ENCODE results near the gene UBE3C.

The UBE3C gene

GRCh38 chr7:157132796-157133195 lies 5.9 kb upstream of the UBE3C start:
- Histone ChIP-seq H3K27me3 (ENCODE audit: control insufficient read depth, insufficient read depth, low read length) (no peaks in the 10 kb centered on the region), H3K27ac (ENCODE audit: low read depth, low read length) (no peak overlapping the region), H3K9me3 (ENCODE audit: control insufficient read depth, insufficient read depth, low read length) (no peaks in the 10 kb centered on the region), H3K4me3 (ENCODE audit: low read depth, low read length) (no peak overlapping the region), H3K9ac (ENCODE audit: low read depth, low read length) (no peak overlapping the region), H3K36me3 (ENCODE audit: control insufficient read depth, insufficient read depth, low read length) (no peaks in the 10 kb centered on the region), H3K4me1 (ENCODE audit: control insufficient read depth, insufficient read depth, low read length) (no peaks in the 10 kb centered on the region)

GRCh38 chr7:157133304-157133703 lies 5.4 kb upstream of the UBE3C start:
- Histone ChIP-seq H3K27me3 (ENCODE audit: control insufficient read depth, insufficient read depth, low read length) (no peaks in the 10 kb centered on the region), H3K27ac (ENCODE audit: low read depth, low read length) (no peak overlapping the region), H3K9ac (ENCODE audit: low read depth, low read length) (no peak overlapping the region), H3K4me3 (ENCODE audit: low read depth, low read length) (no peak overlapping the region), H3K36me3 (ENCODE audit: control insufficient read depth, insufficient read depth, low read length) (no peaks in the 10 kb centered on the region), H3K4me1 (ENCODE audit: control insufficient read depth, insufficient read depth, low read length) (no peaks in the 10 kb centered on the region), H3K9me3 (ENCODE audit: control insufficient read depth, insufficient read depth, low read length) (no peaks in the 10 kb centered on the region)

GRCh38 chr7:157136372-157136771 lies 2.4 kb upstream of the UBE3C start:
- Histone ChIP-seq H3K9me3 (ENCODE audit: control insufficient read depth, insufficient read depth, low read length) (no peaks in the 10 kb centered on the region), H3K4me3 (ENCODE audit: low read depth, low read length) (no peak overlapping the region), H3K4me1 (ENCODE audit: control insufficient read depth, insufficient read depth, low read length) (peaks cover 11% of the 10 kb centered on the region; the same call in 1 of the 2 replicates), H3K27me3 (ENCODE audit: control insufficient read depth, insufficient read depth, low read length) (no peaks in the 10 kb centered on the region), H3K9ac (ENCODE audit: low read depth, low read length) (no peak overlapping the region), H3K27ac (ENCODE audit: low read depth, low read length) (no peak overlapping the region), H3K36me3 (ENCODE audit: control insufficient read depth, insufficient read depth, low read length) (peaks cover 13% of the 10 kb centered on the region)

- H3K27me3 ChIP-seq (ENCODE audit: control insufficient read depth, insufficient read depth, low read length), result no peaks in the 10 kb centered on the region
- no peak overlapping the region; the same call in 1 of the 2 replicates for H3K9ac ChIP-seq (ENCODE audit: low read depth, low read length)
- H3K4me1 ChIP-seq (ENCODE audit: control insufficient read depth, insufficient read depth, low read length), result peaks cover 11% of the 10 kb centered on the region; the same call in 1 of the 2 replicates
- H3K4me3 ChIP-seq (ENCODE audit: low read depth, low read length), result peak overlapping the region; percentile 55
- H3K9me3 ChIP-seq (ENCODE audit: control insufficient read depth, insufficient read depth, low read length), result no peaks in the 10 kb centered on the region
- H3K36me3 ChIP-seq (ENCODE audit: control insufficient read depth, insufficient read depth, low read length), result peaks cover 24% of the 10 kb centered on the region
- peak overlapping the region; percentile 65 for H3K27ac ChIP-seq (ENCODE audit: low read depth, low read length)
Observed at GRCh38 chr7:157138101-157138423, 664 bp upstream of the UBE3C start.

- no peaks in the 10 kb centered on the region for H3K27me3 ChIP-seq (ENCODE audit: control insufficient read depth, insufficient read depth, low read length)
- peaks cover 11% of the 10 kb centered on the region; the same call in 1 of the 2 replicates for H3K4me1 ChIP-seq (ENCODE audit: control insufficient read depth, insufficient read depth, low read length)
- peak overlapping the region; percentile 88 for H3K27ac ChIP-seq (ENCODE audit: low read depth, low read length)
- peak overlapping the region; percentile 97 for H3K4me3 ChIP-seq (ENCODE audit: low read depth, low read length)
- H3K9me3 ChIP-seq (ENCODE audit: control insufficient read depth, insufficient read depth, low read length), result no peaks in the 10 kb centered on the region
- peaks cover 29% of the 10 kb centered on the region for H3K36me3 ChIP-seq (ENCODE audit: control insufficient read depth, insufficient read depth, low read length)
- peak overlapping the region; percentile 83 for H3K9ac ChIP-seq (ENCODE audit: low read depth, low read length)
Observed at GRCh38 chr7:157139111-157139809, 534 bp downstream of the UBE3C start.

- Histone ChIP-seq H3K9ac (ENCODE audit: low read depth, low read length) (peak overlapping the region; percentile 83), H3K27ac (ENCODE audit: low read depth, low read length) (peak overlapping the region; percentile 88), H3K4me3 (ENCODE audit: low read depth, low read length) (peak overlapping the region; percentile 97), H3K4me1 (ENCODE audit: control insufficient read depth, insufficient read depth, low read length) (peaks cover 11% of the 10 kb centered on the region; the same call in 1 of the 2 replicates), H3K9me3 (ENCODE audit: control insufficient read depth, insufficient read depth, low read length) (no peaks in the 10 kb centered on the region), H3K27me3 (ENCODE audit: control insufficient read depth, insufficient read depth, low read length) (no peaks in the 10 kb centered on the region), H3K36me3 (ENCODE audit: control insufficient read depth, insufficient read depth, low read length) (peaks cover 33% of the 10 kb centered on the region)
Observed at GRCh38 chr7:157139810-157140510, 1.2 kb downstream of the UBE3C start.

- H3K27me3 ChIP-seq (ENCODE audit: control insufficient read depth, insufficient read depth, low read length), result no peaks in the 10 kb centered on the region
- H3K36me3 ChIP-seq (ENCODE audit: control insufficient read depth, insufficient read depth, low read length), result peaks cover 33% of the 10 kb centered on the region
- H3K4me3 ChIP-seq (ENCODE audit: low read depth, low read length), result peak overlapping the region; percentile 97
- no peaks in the 10 kb centered on the region for H3K9me3 ChIP-seq (ENCODE audit: control insufficient read depth, insufficient read depth, low read length)
- peak overlapping the region; percentile 23; the same call in 1 of the 2 replicates for H3K9ac ChIP-seq (ENCODE audit: low read depth, low read length)
- H3K4me1 ChIP-seq (ENCODE audit: control insufficient read depth, insufficient read depth, low read length), result peaks cover 11% of the 10 kb centered on the region; the same call in 1 of the 2 replicates
- H3K27ac ChIP-seq (ENCODE audit: low read depth, low read length), result no peak overlapping the region
Observed at GRCh38 chr7:157140511-157140905, 1.8 kb downstream of the UBE3C start.

GRCh38 chr7:157141525-157142060 lies 2.9 kb downstream of the UBE3C start:
- H3K27ac ChIP-seq (ENCODE audit: low read depth, low read length), result no peak overlapping the region
- H3K9ac ChIP-seq (ENCODE audit: low read depth, low read length), result no peak overlapping the region
- H3K4me1 ChIP-seq (ENCODE audit: control insufficient read depth, insufficient read depth, low read length), result peaks cover 11% of the 10 kb centered on the region; the same call in 1 of the 2 replicates
- H3K36me3 ChIP-seq (ENCODE audit: control insufficient read depth, insufficient read depth, low read length), result peaks cover 34% of the 10 kb centered on the region
- H3K27me3 ChIP-seq (ENCODE audit: control insufficient read depth, insufficient read depth, low read length), result no peaks in the 10 kb centered on the region
- H3K9me3 ChIP-seq (ENCODE audit: control insufficient read depth, insufficient read depth, low read length), result no peaks in the 10 kb centered on the region
- H3K4me3 ChIP-seq (ENCODE audit: low read depth, low read length), result no peak overlapping the region

GRCh38 chr7:157143788-157144187 lies 5.1 kb downstream of the UBE3C start:
- no peaks in the 10 kb centered on the region for H3K9me3 ChIP-seq (ENCODE audit: control insufficient read depth, insufficient read depth, low read length)
- no peak overlapping the region for H3K4me3 ChIP-seq (ENCODE audit: low read depth, low read length)
- H3K36me3 ChIP-seq (ENCODE audit: control insufficient read depth, insufficient read depth, low read length), result peaks cover 36% of the 10 kb centered on the region
- peaks cover 11% of the 10 kb centered on the region; the same call in 1 of the 2 replicates for H3K4me1 ChIP-seq (ENCODE audit: control insufficient read depth, insufficient read depth, low read length)
- no peak overlapping the region for H3K9ac ChIP-seq (ENCODE audit: low read depth, low read length)
- no peaks in the 10 kb centered on the region for H3K27me3 ChIP-seq (ENCODE audit: control insufficient read depth, insufficient read depth, low read length)
- H3K27ac ChIP-seq (ENCODE audit: low read depth, low read length), result no peak overlapping the region

- H3K27ac ChIP-seq (ENCODE audit: low read depth, low read length), result no peak overlapping the region
- no peak overlapping the region for H3K9ac ChIP-seq (ENCODE audit: low read depth, low read length)
- peaks cover 22% of the 10 kb centered on the region for H3K4me1 ChIP-seq (ENCODE audit: control insufficient read depth, insufficient read depth, low read length)
- no peak overlapping the region for H3K4me3 ChIP-seq (ENCODE audit: low read depth, low read length)
- H3K36me3 ChIP-seq (ENCODE audit: control insufficient read depth, insufficient read depth, low read length), result peaks cover 14% of the 10 kb centered on the region
- H3K9me3 ChIP-seq (ENCODE audit: control insufficient read depth, insufficient read depth, low read length), result no peaks in the 10 kb centered on the region
- no peaks in the 10 kb centered on the region for H3K27me3 ChIP-seq (ENCODE audit: control insufficient read depth, insufficient read depth, low read length)
Observed at GRCh38 chr7:157149317-157149716, 10.6 kb downstream of the UBE3C start.

- Histone ChIP-seq H3K36me3 (ENCODE audit: control insufficient read depth, insufficient read depth, low read length) (peaks cover 10% of the 10 kb centered on the region), H3K9me3 (ENCODE audit: control insufficient read depth, insufficient read depth, low read length) (no peaks in the 10 kb centered on the region), H3K4me1 (ENCODE audit: control insufficient read depth, insufficient read depth, low read length) (peaks cover 26% of the 10 kb centered on the region), H3K27ac (ENCODE audit: low read depth, low read length) (no peak overlapping the region), H3K27me3 (ENCODE audit: control insufficient read depth, insufficient read depth, low read length) (no peaks in the 10 kb centered on the region), H3K4me3 (ENCODE audit: low read depth, low read length) (no peak overlapping the region), H3K9ac (ENCODE audit: low read depth, low read length) (no peak overlapping the region)
Observed at GRCh38 chr7:157150882-157151281, 12.2 kb downstream of the UBE3C start.
